GM23338 (cell line): ENCODE results near the gene RET. TPM values are rescaled to one million over a fixed set of nuclear protein-coding genes. Genes with fewer than 3 reads are reported as not detected.

Source experiments
- ATAC-seq: fragments of 200-7000 bp; cut with Tn5 transposase; 3 replicates; pipeline ENCODE4 v1.9.1; 2020
- DNase-seq: peaks from one replicate; pipeline ENCODE4 v3.0.0-alpha.2; 2015; ENCODE audit warnings: low spot score
- H2AFZ ChIP-seq: fragments of 200-600 bp; sonication (generic); 2 replicates; pipeline ENCODE4 v1.8.0; 2016; ENCODE audit warnings: antibody characterized with exemption, mild to moderate bottlenecking, moderate library complexity
- H3F3A ChIP-seq: fragments of 200-600 bp; sonication (generic); replicated peaks from 2 replicates; pipeline ENCODE4 v1.8.0; 2017; ENCODE audit warnings: antibody characterized with exemption, mixed run types, low read depth
- H3K27ac ChIP-seq: fragments of 200-600 bp; sonication (generic); 2 replicates; pipeline ENCODE4 v1.6.1; 2016; ENCODE audit warnings: low read depth
- H3K27me3 ChIP-seq: fragments of 200-600 bp; sonication (generic); 2 replicates; pipeline ENCODE4 v1.8.0; 2016; ENCODE audit warnings: mild to moderate bottlenecking, mixed run types, moderate library complexity; ENCODE audit not compliant: insufficient read depth
- H3K36me3 ChIP-seq: fragments of 200-600 bp; sonication (generic); 2 replicates; pipeline ENCODE4 v1.8.0; 2016; ENCODE audit warnings: mild to moderate bottlenecking; ENCODE audit not compliant: insufficient read depth
- H3K4me1 ChIP-seq: fragments of 200-600 bp; sonication (generic); 2 replicates; pipeline ENCODE4 v1.8.0; 2016; ENCODE audit warnings: mild to moderate bottlenecking, moderate library complexity; ENCODE audit not compliant: insufficient read depth
- H3K4me2 ChIP-seq: fragments of 200-600 bp; sonication (generic); 2 replicates; pipeline ENCODE4 v1.7.1; 2017; ENCODE audit warnings: mixed run types
- H3K4me3 ChIP-seq: fragments of 200-600 bp; sonication (generic); 2 replicates; pipeline ENCODE4 v1.6.1; 2016; ENCODE audit warnings: mixed run types
- H3K79me2 ChIP-seq: fragments of 200-600 bp; sonication (generic); replicated peaks from 2 replicates; pipeline ENCODE4 v1.8.0; 2017; ENCODE audit warnings: mild to moderate bottlenecking; ENCODE audit not compliant: insufficient read depth
- H3K9me2 ChIP-seq: fragments of 200-600 bp; sonication (generic); 2 replicates; pipeline ENCODE4 v1.8.0; 2017; ENCODE audit not compliant: insufficient read depth
- H4K20me1 ChIP-seq: fragments of 200-600 bp; sonication (generic); replicated peaks from 2 replicates; pipeline ENCODE4 v1.8.0; 2017; ENCODE audit warnings: mild to moderate bottlenecking; ENCODE audit not compliant: insufficient read depth
- H3K27ac Mint-ChIP-seq: 2 replicates; pipeline ENCODE4 v1.8.0; 2020; ENCODE audit warnings: inconsistent platforms, mild to moderate bottlenecking, moderate library complexity, mixed read lengths
- H3K27me3 Mint-ChIP-seq: 3 replicates; pipeline ENCODE4 v1.8.0; 2022; ENCODE audit warnings: low read depth, mild to moderate bottlenecking, moderate library complexity, mixed read lengths, inconsistent platforms; ENCODE audit not compliant: insufficient read depth, poor library complexity
- H3K36me3 Mint-ChIP-seq: 3 replicates; pipeline ENCODE4 v1.8.0; 2021; ENCODE audit warnings: low read depth, mild to moderate bottlenecking, inconsistent platforms, moderate library complexity, mixed read lengths
- H3K4me1 Mint-ChIP-seq: 3 replicates; pipeline ENCODE4 v1.8.0; 2020; ENCODE audit warnings: mild to moderate bottlenecking, inconsistent platforms, mixed read lengths
- H3K4me3 Mint-ChIP-seq: 3 replicates; pipeline ENCODE4 v1.8.0; 2021; ENCODE audit warnings: moderate library complexity, mild to moderate bottlenecking, inconsistent platforms, mixed read lengths
- H3K9me3 Mint-ChIP-seq: 3 replicates; pipeline ENCODE4 v1.8.0; 2020; ENCODE audit warnings: moderate library complexity, mild to moderate bottlenecking, inconsistent platforms, mixed read lengths
- CREB1 ChIP-seq: fragments of 250-450 bp; sonication (Bioruptor Pico); IDR thresholded peaks from 2 replicates; pipeline ENCODE4 v1.5.0; 2020; ENCODE audit warnings: low read depth, mild to moderate bottlenecking, moderate library complexity
- EZH2 ChIP-seq: fragments of 200-600 bp; sonication (generic); IDR thresholded peaks from one replicate; pipeline ENCODE4 v1.8.0; 2017; ENCODE audit warnings: antibody characterized with exemption, mild to moderate bottlenecking, low read depth; ENCODE audit not compliant: unreplicated experiment
- EZH2phosphoT487 ChIP-seq: fragments of 200-600 bp; sonication (generic); IDR thresholded peaks from one replicate; pipeline ENCODE4 v1.8.1; 2018; ENCODE audit warnings: antibody characterized with exemption; ENCODE audit not compliant: unreplicated experiment
- JUNB ChIP-seq: IDR thresholded peaks from one replicate; pipeline ENCODE4 v1.6.1; 2016; ENCODE audit warnings: antibody characterized with exemption; ENCODE audit not compliant: unreplicated experiment
- NANOG ChIP-seq: IDR thresholded peaks from 2 replicates; pipeline ENCODE4 v1.6.1; 2016; ENCODE audit warnings: antibody characterized with exemption, borderline replicate concordance
- ZNF114 ChIP-seq: fragments of 250-450 bp; sonication (Bioruptor Pico); IDR thresholded peaks from 2 replicates; pipeline ENCODE4 v1.5.0; 2020; ENCODE audit warnings: mild to moderate bottlenecking, moderate library complexity
- ZNF331 ChIP-seq: fragments of 250-450 bp; sonication (Bioruptor Pico); IDR thresholded peaks from 2 replicates; pipeline ENCODE4 v1.5.0; 2020; ENCODE audit warnings: low read depth, mild to moderate bottlenecking, moderate library complexity
- polyA plus RNA-seq: library from polyadenylated mRNA; unstranded; fragments of >200 nt; fragmentation: Nextera tagmentation; extraction: Ambion mirVana; gene quantifications from 2 replicates; pipeline ENCODE4 v1.2.1, GENCODE V29; 2016
- total RNA-seq: library from RNA; depleted of rRNA; stranded (reverse); fragments of >200 nt; shearing (Covaris generic); gene quantifications from 2 replicates; pipeline ENCODE4 v1.2.3, GENCODE V29; 2014
- TF ChIP-seq, protein P1 (sequence below), 2 experiments: fragments of 200-600 bp in 1 of 2; sonication (generic) in 1 of 2; conservative IDR thresholded peaks; 2 replicates each; pipeline versions ENCODE4 v1.5.1 to v1.6.1; 2016 to 2017; ENCODE audit warnings: antibody characterized with exemption in 2 of 2, low read depth in 2 of 2, mild to moderate bottlenecking in 2 of 2, moderate library complexity in 1 of 2
- TF ChIP-seq, protein P2 (sequence below): fragments of 250-450 bp; sonication (Bioruptor Pico); IDR thresholded peaks from 2 replicates; pipeline ENCODE4 v1.5.0; 2020; ENCODE audit warnings: mild to moderate bottlenecking, moderate library complexity

The RET gene
- total and polyA plus RNA-seq, 2 experiments from 2014 or later, result 5.5 to 9.8 TPM

DNA sequence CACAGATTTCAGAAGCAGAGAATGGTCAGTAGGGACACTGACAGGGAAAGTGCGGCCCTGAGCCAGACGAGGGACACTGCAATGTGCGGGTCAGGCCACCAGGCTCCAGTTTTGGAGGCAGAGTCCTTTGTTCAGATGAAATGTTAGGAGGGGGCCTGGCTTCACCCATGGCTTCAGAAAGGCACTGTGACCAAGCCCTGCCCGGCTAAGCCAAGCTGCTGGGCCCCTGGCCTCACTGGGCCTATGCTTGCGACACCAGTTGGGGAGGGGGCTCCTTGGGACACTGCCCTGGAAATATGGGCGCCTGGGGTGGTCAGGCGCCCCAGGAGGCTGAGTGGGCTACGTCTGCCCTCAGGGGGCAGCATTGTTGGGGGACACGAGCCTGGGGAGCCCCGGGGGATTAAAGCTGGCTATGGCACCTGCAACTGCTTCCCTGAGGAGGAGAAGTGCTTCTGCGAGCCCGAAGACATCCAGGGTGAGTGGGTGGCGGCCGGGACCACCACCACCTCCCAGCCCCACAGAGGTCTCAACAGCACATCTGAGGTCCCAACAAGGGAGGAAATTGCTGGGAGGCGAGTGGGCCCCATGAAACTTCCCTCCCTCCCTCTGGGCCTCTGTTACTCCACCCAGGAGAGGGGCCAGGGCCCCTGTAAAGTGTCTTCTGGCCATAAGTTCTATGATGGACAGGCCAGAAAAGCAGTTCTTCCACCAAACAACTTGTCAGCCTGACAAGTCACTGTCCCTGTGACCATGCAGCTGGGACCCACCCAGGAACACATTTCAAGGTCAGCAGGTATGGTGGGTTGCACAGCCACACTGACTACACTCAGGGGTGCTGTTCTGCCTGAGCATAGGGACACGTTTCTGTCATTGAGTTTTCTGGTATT lies 36.6 kb downstream of the RET start:
- H3K4me3 Mint-ChIP-seq, result no peak overlapping the region
- H3K4me1 ChIP-seq, result no peaks in the 10 kb centered on the region

More for the DNA sequence above, 36.6 kb downstream of the RET start:
- Histone ChIP-seq H3K4me3 (no peak overlapping the region), H3F3A (no peaks in the 10 kb centered on the region), H3K9me2 (no peaks in the 10 kb centered on the region), H3K4me2 (no peak overlapping the region), H2AFZ (no peak overlapping the region), H4K20me1 (no peaks in the 10 kb centered on the region), H3K27ac (no peak overlapping the region), H3K27me3 (no peaks in the 10 kb centered on the region), H3K36me3 (no peaks in the 10 kb centered on the region), H3K79me2 (no peaks in the 10 kb centered on the region)
- no peak overlapping the region for H3K27ac Mint-ChIP-seq
- no peak for DNase-seq
- TF ChIP-seq ZNF114 (CRISPR knock-in tag), result no peak
- TF ChIP-seq, protein P1, sequence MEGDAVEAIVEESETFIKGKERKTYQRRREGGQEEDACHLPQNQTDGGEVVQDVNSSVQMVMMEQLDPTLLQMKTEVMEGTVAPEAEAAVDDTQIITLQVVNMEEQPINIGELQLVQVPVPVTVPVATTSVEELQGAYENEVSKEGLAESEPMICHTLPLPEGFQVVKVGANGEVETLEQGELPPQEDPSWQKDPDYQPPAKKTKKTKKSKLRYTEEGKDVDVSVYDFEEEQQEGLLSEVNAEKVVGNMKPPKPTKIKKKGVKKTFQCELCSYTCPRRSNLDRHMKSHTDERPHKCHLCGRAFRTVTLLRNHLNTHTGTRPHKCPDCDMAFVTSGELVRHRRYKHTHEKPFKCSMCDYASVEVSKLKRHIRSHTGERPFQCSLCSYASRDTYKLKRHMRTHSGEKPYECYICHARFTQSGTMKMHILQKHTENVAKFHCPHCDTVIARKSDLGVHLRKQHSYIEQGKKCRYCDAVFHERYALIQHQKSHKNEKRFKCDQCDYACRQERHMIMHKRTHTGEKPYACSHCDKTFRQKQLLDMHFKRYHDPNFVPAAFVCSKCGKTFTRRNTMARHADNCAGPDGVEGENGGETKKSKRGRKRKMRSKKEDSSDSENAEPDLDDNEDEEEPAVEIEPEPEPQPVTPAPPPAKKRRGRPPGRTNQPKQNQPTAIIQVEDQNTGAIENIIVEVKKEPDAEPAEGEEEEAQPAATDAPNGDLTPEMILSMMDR (conservative IDR thresholded peaks at IDR 0.05; ENCODE audit: low read depth in 2 of 2), result no peak
- no peak for TF ChIP-seq JUNB
- no peak for TF ChIP-seq EZH2phosphoT487
- TF ChIP-seq, protein P2, sequence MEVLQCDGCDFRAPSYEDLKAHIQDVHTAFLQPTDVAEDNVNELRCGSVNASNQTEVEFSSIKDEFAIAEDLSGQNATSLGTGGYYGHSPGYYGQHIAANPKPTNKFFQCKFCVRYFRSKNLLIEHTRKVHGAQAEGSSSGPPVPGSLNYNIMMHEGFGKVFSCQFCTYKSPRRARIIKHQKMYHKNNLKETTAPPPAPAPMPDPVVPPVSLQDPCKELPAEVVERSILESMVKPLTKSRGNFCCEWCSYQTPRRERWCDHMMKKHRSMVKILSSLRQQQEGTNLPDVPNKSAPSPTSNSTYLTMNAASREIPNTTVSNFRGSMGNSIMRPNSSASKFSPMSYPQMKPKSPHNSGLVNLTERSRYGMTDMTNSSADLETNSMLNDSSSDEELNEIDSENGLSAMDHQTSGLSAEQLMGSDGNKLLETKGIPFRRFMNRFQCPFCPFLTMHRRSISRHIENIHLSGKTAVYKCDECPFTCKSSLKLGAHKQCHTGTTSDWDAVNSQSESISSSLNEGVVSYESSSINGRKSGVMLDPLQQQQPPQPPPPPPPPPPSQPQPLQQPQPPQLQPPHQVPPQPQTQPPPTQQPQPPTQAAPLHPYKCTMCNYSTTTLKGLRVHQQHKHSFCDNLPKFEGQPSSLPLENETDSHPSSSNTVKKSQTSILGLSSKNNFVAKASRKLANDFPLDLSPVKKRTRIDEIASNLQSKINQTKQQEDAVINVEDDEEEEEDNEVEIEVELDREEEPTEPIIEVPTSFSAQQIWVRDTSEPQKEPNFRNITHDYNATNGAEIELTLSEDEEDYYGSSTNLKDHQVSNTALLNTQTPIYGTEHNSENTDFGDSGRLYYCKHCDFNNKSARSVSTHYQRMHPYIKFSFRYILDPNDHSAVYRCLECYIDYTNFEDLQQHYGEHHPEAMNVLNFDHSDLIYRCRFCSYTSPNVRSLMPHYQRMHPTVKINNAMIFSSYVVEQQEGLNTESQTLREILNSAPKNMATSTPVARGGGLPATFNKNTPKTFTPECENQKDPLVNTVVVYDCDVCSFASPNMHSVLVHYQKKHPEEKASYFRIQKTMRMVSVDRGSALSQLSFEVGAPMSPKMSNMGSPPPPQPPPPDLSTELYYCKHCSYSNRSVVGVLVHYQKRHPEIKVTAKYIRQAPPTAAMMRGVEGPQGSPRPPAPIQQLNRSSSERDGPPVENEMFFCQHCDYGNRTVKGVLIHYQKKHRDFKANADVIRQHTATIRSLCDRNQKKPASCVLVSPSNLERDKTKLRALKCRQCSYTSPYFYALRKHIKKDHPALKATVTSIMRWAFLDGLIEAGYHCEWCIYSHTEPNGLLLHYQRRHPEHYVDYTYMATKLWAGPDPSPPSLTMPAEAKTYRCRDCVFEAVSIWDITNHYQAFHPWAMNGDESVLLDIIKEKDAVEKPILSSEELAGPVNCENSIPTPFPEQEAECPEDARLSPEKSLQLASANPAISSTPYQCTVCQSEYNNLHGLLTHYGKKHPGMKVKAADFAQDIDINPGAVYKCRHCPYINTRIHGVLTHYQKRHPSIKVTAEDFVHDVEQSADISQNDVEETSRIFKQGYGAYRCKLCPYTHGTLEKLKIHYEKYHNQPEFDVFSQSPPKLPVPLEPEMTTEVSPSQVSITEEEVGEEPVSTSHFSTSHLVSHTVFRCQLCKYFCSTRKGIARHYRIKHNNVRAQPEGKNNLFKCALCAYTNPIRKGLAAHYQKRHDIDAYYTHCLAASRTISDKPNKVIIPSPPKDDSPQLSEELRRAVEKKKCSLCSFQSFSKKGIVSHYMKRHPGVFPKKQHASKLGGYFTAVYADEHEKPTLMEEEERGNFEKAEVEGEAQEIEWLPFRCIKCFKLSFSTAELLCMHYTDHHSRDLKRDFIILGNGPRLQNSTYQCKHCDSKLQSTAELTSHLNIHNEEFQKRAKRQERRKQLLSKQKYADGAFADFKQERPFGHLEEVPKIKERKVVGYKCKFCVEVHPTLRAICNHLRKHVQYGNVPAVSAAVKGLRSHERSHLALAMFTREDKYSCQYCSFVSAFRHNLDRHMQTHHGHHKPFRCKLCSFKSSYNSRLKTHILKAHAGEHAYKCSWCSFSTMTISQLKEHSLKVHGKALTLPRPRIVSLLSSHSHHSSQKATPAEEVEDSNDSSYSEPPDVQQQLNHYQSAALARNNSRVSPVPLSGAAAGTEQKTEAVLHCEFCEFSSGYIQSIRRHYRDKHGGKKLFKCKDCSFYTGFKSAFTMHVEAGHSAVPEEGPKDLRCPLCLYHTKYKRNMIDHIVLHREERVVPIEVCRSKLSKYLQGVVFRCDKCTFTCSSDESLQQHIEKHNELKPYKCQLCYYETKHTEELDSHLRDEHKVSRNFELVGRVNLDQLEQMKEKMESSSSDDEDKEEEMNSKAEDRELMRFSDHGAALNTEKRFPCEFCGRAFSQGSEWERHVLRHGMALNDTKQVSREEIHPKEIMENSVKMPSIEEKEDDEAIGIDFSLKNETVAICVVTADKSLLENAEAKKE, result no peak
- TF ChIP-seq ZNF331 (CRISPR knock-in tag), result no peak
- TF ChIP-seq NANOG, result no peak
- no peak for TF ChIP-seq EZH2
- no peak for TF ChIP-seq CREB1 (CRISPR knock-in tag)
- ATAC-seq, result no peak; the same call in 2 of the 3 replicates
- H3K9me3 Mint-ChIP-seq, result no peaks in the 10 kb centered on the region
- no peaks in the 10 kb centered on the region for H3K4me1 Mint-ChIP-seq
- no peaks in the 10 kb centered on the region; the same call in 2 of the 3 replicates for H3K36me3 Mint-ChIP-seq
- H3K27me3 Mint-ChIP-seq, result peaks cover 4% of the 10 kb centered on the region
